Fibroblast of peridontal ligament (primary cell): ENCODE data around the gene MDH1.
"Not testable (repeated sequence)": the region's sequence is repeated elsewhere in the genome, so short reads cannot be mapped to it uniquely, and the experiment has no call there.

Experiments used
- DNase-seq: peaks from one replicate; pipeline ENCODE4 v3.0.0-alpha.2; 2010; ENCODE audit errors: extremely low read depth

The MDH1 gene

GRCh38 chr2:63589148-63589958, 590 bp downstream of the MDH1 start:
- DNase-seq, result no peak

GRCh38 chr2:63590626-63591408, 2.1 kb downstream of the MDH1 start:
- DNase-seq, result no peak

GRCh38 chr2:63591566-63592175, 2.9 kb downstream of the MDH1 start:
- no peak for DNase-seq

GRCh38 chr2:63594660-63595059, 5.9 kb downstream of the MDH1 start:
- no peak for DNase-seq

- no peak for DNase-seq
Observed at GRCh38 chr2:63596401-63596883, 7.7 kb downstream of the MDH1 start.

- no peak for DNase-seq
Observed at GRCh38 chr2:63598981-63599380, 10.2 kb downstream of the MDH1 start.

- DNase-seq, result no peak
Observed at GRCh38 chr2:63600881-63601460, 12.2 kb downstream of the MDH1 start.

- no peak for DNase-seq
Observed at GRCh38 chr2:63604666-63605065, 15.9 kb downstream of the MDH1 start.

- DNase-seq, result peak; percentile 37
Observed at GRCh38 chr2:63608865-63609264, 20.1 kb downstream of the MDH1 start.

- no peak for DNase-seq
Observed at GRCh38 chr2:63610525-63610924, 21.8 kb downstream of the MDH1 start.

- peak; percentile 28 for DNase-seq
Observed at GRCh38 chr2:63613391-63613901, 24.7 kb downstream of the MDH1 start.

GRCh38 chr2:63614448-63614968, 25.7 kb downstream of the MDH1 start:
- peak; percentile 6 for DNase-seq

- no peak for DNase-seq
Observed at GRCh38 chr2:63614983-63615945, 26.5 kb downstream of the MDH1 start.

GRCh38 chr2:63617366-63617765, 28.6 kb downstream of the MDH1 start:
- no peak for DNase-seq

GRCh38 chr2:63619328-63619727, 30.6 kb downstream of the MDH1 start:
- no peak for DNase-seq

- DNase-seq, result no peak
Observed at GRCh38 chr2:63622751-63623150, 34.0 kb downstream of the MDH1 start.

- not testable (repeated sequence) for DNase-seq
Observed at GRCh38 chr2:63623763-63624162, 35.0 kb downstream of the MDH1 start.

- no peak for DNase-seq
Observed at GRCh38 chr2:63627866-63628265, 39.1 kb downstream of the MDH1 start.

GRCh38 chr2:63628403-63628942, 39.7 kb downstream of the MDH1 start:
- DNase-seq, result no peak

GRCh38 chr2:63631501-63631900, 42.7 kb downstream of the MDH1 start:
- DNase-seq, result no peak
